H1 (cell line): ENCODE results near the gene FCRL6. TPM values are rescaled to one million over a fixed set of nuclear protein-coding genes. Genes with fewer than 3 reads are reported as not detected.

ENCODE experiments used
- CTCF ChIA-PET: fragments of 300-600 bp; sonication (Branson Sonifier 250); formaldehyde crosslinking; loops from one replicate; lab custom pipeline; 2021; ENCODE audit not compliant: partially characterized antibody; lab: Charles Lee
- POLR2A ChIA-PET: fragments of 300-600 bp; sonication (Branson Sonifier 250); formaldehyde crosslinking; loops from one replicate; lab custom pipeline; 2021; ENCODE audit warnings: inconsistent platforms; ENCODE audit not compliant: partially characterized antibody; lab: Charles Lee
- DNase-seq, 2 experiments: peaks; one replicate each; pipeline versions ENCODE4 v3.0.0 to v3.0.0-alpha.2; 2010 to 2022; ENCODE audit warnings: low spot score in 2 of 2, low read depth in 1 of 2, mixed read lengths in 1 of 2
- FAIRE-seq: peaks from 2 replicates; lab custom pipeline; 2011; peaks lifted over from hg19 to GRCh38; lab: Jason Lieb, UNC
- H2AFZ ChIP-seq: 2 replicates; pipeline ENCODE4 v1.8.1; 2012; ENCODE audit warnings: low read length, inconsistent platforms
- H2AK5ac ChIP-seq: 2 replicates; pipeline ENCODE4 v1.6.1; 2013; ENCODE audit warnings: low read depth, low read length
- H2BK120ac ChIP-seq: replicated peaks from 2 replicates; pipeline ENCODE3; 2013; ENCODE audit warnings: low read depth, low read length, inconsistent platforms
- H2BK12ac ChIP-seq: 2 replicates; pipeline ENCODE4 v1.6.1; 2013; ENCODE audit warnings: low read depth, low read length
- H2BK15ac ChIP-seq: 2 replicates; pipeline ENCODE4 v1.6.1; 2013; ENCODE audit warnings: low read length
- H2BK20ac ChIP-seq: 2 replicates; pipeline ENCODE4 v1.6.1; 2013; ENCODE audit warnings: low read length
- H2BK5ac ChIP-seq: 2 replicates; pipeline ENCODE4 v1.6.1; 2013; ENCODE audit warnings: low read depth, low read length
- H3K14ac ChIP-seq: 2 replicates; pipeline ENCODE4 v1.6.1; 2013; ENCODE audit warnings: inconsistent platforms; ENCODE audit not compliant: insufficient read length
- H3K18ac ChIP-seq: 2 replicates; pipeline ENCODE4 v1.6.1; 2013; ENCODE audit warnings: low read length; ENCODE audit errors: extremely low read depth
- H3K23ac ChIP-seq: 2 replicates; pipeline ENCODE4 v1.6.1; 2013; ENCODE audit warnings: inconsistent platforms; ENCODE audit not compliant: insufficient read length
- H3K23me2 ChIP-seq: 2 replicates; pipeline ENCODE4 v1.6.1; 2013; ENCODE audit warnings: low read depth, low read length
- H3K27ac ChIP-seq: 2 replicates; pipeline ENCODE4 v1.6.1; 2011; ENCODE audit warnings: low read depth, low read length, inconsistent platforms
- H3K27me3 ChIP-seq, 4 experiments: replicated peaks in 1 of 4; 1 replicate in 1 of 4; 2 replicates in 3 of 4; pipeline versions ENCODE4 v1.6.1 to v1.8.1; 2011 to 2013; ENCODE audit warnings: low read length in 3 of 4, mild to moderate bottlenecking in 3 of 4, inconsistent platforms in 2 of 4, mixed read lengths in 2 of 4, moderate library complexity in 1 of 4; ENCODE audit not compliant: control insufficient read depth in 3 of 4, insufficient read depth in 3 of 4; ENCODE audit errors: extremely low read depth in 1 of 4
- H3K36me3 ChIP-seq, 4 experiments: 2 replicates each; pipeline versions ENCODE4 v1.6.1 to v1.8.1; 2011 to 2013; ENCODE audit warnings: mild to moderate bottlenecking in 4 of 4, low read length in 3 of 4, moderate library complexity in 2 of 4, control low read depth in 1 of 4, inconsistent platforms in 1 of 4; ENCODE audit not compliant: insufficient read depth in 4 of 4, control insufficient read depth in 2 of 4
- H3K4ac ChIP-seq: replicated peaks from 2 replicates; pipeline ENCODE3; 2013; ENCODE audit warnings: low read length, low read depth, mixed read lengths, inconsistent platforms; ENCODE audit not compliant: insufficient read length
- H3K4me1 ChIP-seq, 4 experiments: replicated peaks in 1 of 4; 1 replicate in 1 of 4; 2 replicates in 3 of 4; pipeline versions ENCODE4 v1.6.1 to v1.8.1; 2011 to 2013; ENCODE audit warnings: low read length in 3 of 4, inconsistent platforms in 2 of 4, mixed read lengths in 1 of 4; ENCODE audit not compliant: insufficient read depth in 4 of 4, control insufficient read depth in 3 of 4
- H3K4me2 ChIP-seq, 2 experiments: 2 replicates each; pipeline versions ENCODE4 v1.6.1 to v1.8.1; 2011 to 2013; ENCODE audit warnings: low read depth in 2 of 2, low read length in 2 of 2, control low read depth in 1 of 2, inconsistent platforms in 1 of 2, mild to moderate bottlenecking in 1 of 2; ENCODE audit not compliant: insufficient read depth in 1 of 2
- H3K4me3 ChIP-seq, 4 experiments: fragments of 200-600, 300-600 bp in 1 of 4; sonication (generic), shearing (Covaris generic), sonication (Bioruptor Twin) in 1 of 4; 2 replicates each; pipeline versions ENCODE4 v1.5.1 to v1.8.1; 2011 to 2016; ENCODE audit warnings: low read length in 4 of 4, low read depth in 3 of 4, control low read depth in 2 of 4, inconsistent platforms in 2 of 4, mild to moderate bottlenecking in 2 of 4, mixed read lengths in 1 of 4, moderate library complexity in 1 of 4; ENCODE audit not compliant: insufficient read depth in 2 of 4; ENCODE audit errors: extremely low read depth in 1 of 4
- H3K56ac ChIP-seq: replicated peaks from 2 replicates; pipeline ENCODE3; 2013; ENCODE audit warnings: low read depth, mild to moderate bottlenecking, mixed read lengths, low read length, inconsistent platforms; ENCODE audit not compliant: insufficient read length
- H3K79me1 ChIP-seq: 2 replicates; pipeline ENCODE4 v1.6.1; 2013; ENCODE audit warnings: low read depth, low read length, control low read depth
- H3K79me2 ChIP-seq, 2 experiments: 2 replicates each; pipeline versions ENCODE4 v1.6.1 to v1.8.1; 2012 to 2013; ENCODE audit warnings: low read length in 2 of 2, mild to moderate bottlenecking in 2 of 2, inconsistent platforms in 1 of 2; ENCODE audit not compliant: insufficient read depth in 2 of 2, control insufficient read depth in 1 of 2
- H3K9ac ChIP-seq, 4 experiments: replicated peaks in 1 of 4; 1 replicate in 1 of 4; 2 replicates in 3 of 4; pipeline versions ENCODE4 v1.6.1 to v1.8.1; 2011 to 2013; ENCODE audit warnings: low read depth in 3 of 4, low read length in 3 of 4, control low read depth in 2 of 4, mild to moderate bottlenecking in 2 of 4, moderate library complexity in 2 of 4, inconsistent platforms in 1 of 4; ENCODE audit errors: extremely low read depth in 1 of 4
- H3K9me3 ChIP-seq, 2 experiments: 2 replicates each; pipeline versions ENCODE4 v1.6.1 to v1.8.1; 2012 to 2013; ENCODE audit warnings: mild to moderate bottlenecking in 2 of 2, moderate library complexity in 2 of 2, control low read depth in 1 of 2, inconsistent platforms in 1 of 2, low read depth in 1 of 2, low read length in 1 of 2, mixed read lengths in 1 of 2; ENCODE audit not compliant: insufficient read depth in 2 of 2
- H4K20me1 ChIP-seq, 2 experiments: replicated peaks in 1 of 2; 2 replicates each; pipeline versions ENCODE3 to v1.8.1; 2011 to 2013; ENCODE audit warnings: inconsistent platforms in 2 of 2, low read length in 2 of 2, mild to moderate bottlenecking in 1 of 2; ENCODE audit not compliant: insufficient read depth in 2 of 2, control insufficient read depth in 1 of 2
- H4K5ac ChIP-seq: 2 replicates; pipeline ENCODE4 v1.6.1; 2013; ENCODE audit warnings: low read length, low read depth, mixed read lengths, inconsistent platforms; ENCODE audit not compliant: insufficient read length
- H4K8ac ChIP-seq: 2 replicates; pipeline ENCODE4 v1.8.0; 2013; ENCODE audit warnings: mild to moderate bottlenecking, moderate library complexity, low read length, inconsistent platforms; ENCODE audit not compliant: insufficient read depth; ENCODE audit errors: extremely low read depth
- H4K91ac ChIP-seq: replicated peaks from 2 replicates; pipeline ENCODE3; 2013; ENCODE audit warnings: low read length, mixed read lengths, inconsistent platforms; ENCODE audit not compliant: insufficient read length
- BRCA1 ChIP-seq: IDR thresholded peaks from 2 replicates; pipeline ENCODE4 v1.6.1; 2012; ENCODE audit warnings: low read depth, low read length, improper control_type of control experiment
- CBX5 ChIP-seq: fragments of 300-800, 300-1000 bp; sonication (generic); IDR thresholded peaks from 2 replicates; pipeline ENCODE4 v1.7.1; 2016; ENCODE audit warnings: antibody characterized with exemption, low read length, low read depth
- WGBS, 2 experiments: shearing (Covaris generic) in 1 of 2; methylation state at CpG; one replicate each; pipeline versions ENCODE4 v1.1.6 to v1.1.7; 2013 to 2015; ENCODE audit warnings: low lambda C conversion rate in 2 of 2, mixed read lengths in 2 of 2, inconsistent platforms in 1 of 2, low coverage in 1 of 2, missing lambda C conversion rate in 1 of 2; ENCODE audit not compliant: insufficient replicate concordance in 2 of 2, insufficient coverage in 1 of 2, insufficient read length in 1 of 2; ENCODE audit errors: extremely low coverage in 1 of 2, missing lambda C conversion rate in 1 of 2; 5-methylcytosine and 5-hydroxymethylcytosine counted together
- polyA plus RNA-seq, 7 experiments: library from polyadenylated mRNA; depleted of rRNA in 3 of 7; stranded (reverse) in 5 of 7; unstranded in 2 of 7; fragments of >200 nt in 5 of 7; fragments of 200-250 nt in 2 of 7; gene quantifications; 1 replicate in 5 of 7; 2 replicates in 1 of 7; 4 replicates in 1 of 7; pipeline versions ENCODE4 v1.2.1 to v1.2.3, GENCODE V29; 2011 to 2013; ENCODE audit warnings: missing spikeins in 2 of 7, mixed read lengths in 2 of 7
- total RNA-seq: library from RNA; stranded (reverse); fragmentation: NEBNext Ultra II Directional; extraction: Animal tissue kit (Norgen Biotek cat#: 25700); gene quantifications from 2 replicates; pipeline ENCODE4 v1.2.1, GENCODE V29; 2021
- TF ChIP-seq, protein P1 (sequence below), 3 experiments: IDR thresholded peaks; 1 replicate in 2 of 3; 2 replicates in 1 of 3; pipeline versions ENCODE4 v1.5.1 to v1.6.1; 2011; ENCODE audit warnings: low read length in 3 of 3, mild to moderate bottlenecking in 3 of 3, inconsistent platforms in 2 of 3, low read depth in 1 of 3, moderate library complexity in 1 of 3; ENCODE audit not compliant: insufficient read depth in 1 of 3; ENCODE audit errors: control extremely low read depth in 1 of 3

FCRL6 gene
- total and polyA plus RNA-seq, 2 of the 8 experiments (the other 6 are each of a cell fraction or from before 2014, with no cell fraction given): not detected

DNA sequence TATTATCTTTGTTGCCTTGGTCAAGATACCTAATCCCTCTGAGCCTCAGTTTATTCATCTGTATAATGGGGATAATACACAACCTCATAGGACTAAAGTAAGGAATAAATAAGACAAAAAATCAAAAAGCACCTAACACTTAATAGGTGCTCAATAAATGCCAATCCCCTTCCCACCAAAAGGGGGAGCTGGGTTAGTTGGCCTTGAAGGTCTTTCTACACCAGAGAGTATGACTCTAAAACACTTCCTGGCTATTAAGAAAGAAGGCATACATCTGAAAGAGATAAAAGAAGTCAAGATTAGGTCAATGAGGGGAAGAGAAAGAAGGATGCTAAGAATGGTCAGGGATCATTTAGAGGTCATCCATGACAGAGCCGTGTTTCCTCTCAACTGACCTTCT is 49.2 kb downstream of the FCRL6 start:
- Histone ChIP-seq H3K9me3 (no peaks in the 10 kb centered on the region; a peak in 1 of 4 replicates), H3K27ac (no peak overlapping the region), H3K23me2 (peaks cover 10% of the 10 kb centered on the region; the same call in 1 of the 2 replicates), H2BK12ac (no peak overlapping the region), H2AK5ac (no peak overlapping the region), H2BK15ac (no peak overlapping the region), H3K4me2 (no peak overlapping the region), H3K4me1 (no peaks in the 10 kb centered on the region), H3K14ac (no peak overlapping the region), H2BK120ac (no peak overlapping the region), H3K36me3 (no peaks in the 10 kb centered on the region), H4K8ac (no peak overlapping the region), H4K20me1 (peaks cover 0 to 2% of the 10 kb centered on the region in 2 experiments), H4K91ac (no peak overlapping the region), H3K23ac (no peak overlapping the region), H2AFZ (no peak overlapping the region), H3K4ac (no peak overlapping the region), H3K9ac (no peak overlapping the region), H4K5ac (no peak overlapping the region), H3K18ac (no peak overlapping the region), H3K4me3 (no peak overlapping the region), H3K27me3 (peaks cover 7 to 32% (median 24%) of the 10 kb centered on the region in 4 experiments), H2BK5ac (no peak overlapping the region), H3K56ac (no peak overlapping the region), H3K79me1 (no peaks in the 10 kb centered on the region), H3K79me2 (no peaks in the 10 kb centered on the region), H2BK20ac (no peak overlapping the region)
- 75% methylated on average over 1 of the region's 1 CpG; no CpG with 5 or more reads in 1 of the 2 experiments for WGBS, 2 experiments
- TF ChIP-seq CBX5 (no peak), BRCA1 (no peak)
- TF ChIP-seq, protein P1, sequence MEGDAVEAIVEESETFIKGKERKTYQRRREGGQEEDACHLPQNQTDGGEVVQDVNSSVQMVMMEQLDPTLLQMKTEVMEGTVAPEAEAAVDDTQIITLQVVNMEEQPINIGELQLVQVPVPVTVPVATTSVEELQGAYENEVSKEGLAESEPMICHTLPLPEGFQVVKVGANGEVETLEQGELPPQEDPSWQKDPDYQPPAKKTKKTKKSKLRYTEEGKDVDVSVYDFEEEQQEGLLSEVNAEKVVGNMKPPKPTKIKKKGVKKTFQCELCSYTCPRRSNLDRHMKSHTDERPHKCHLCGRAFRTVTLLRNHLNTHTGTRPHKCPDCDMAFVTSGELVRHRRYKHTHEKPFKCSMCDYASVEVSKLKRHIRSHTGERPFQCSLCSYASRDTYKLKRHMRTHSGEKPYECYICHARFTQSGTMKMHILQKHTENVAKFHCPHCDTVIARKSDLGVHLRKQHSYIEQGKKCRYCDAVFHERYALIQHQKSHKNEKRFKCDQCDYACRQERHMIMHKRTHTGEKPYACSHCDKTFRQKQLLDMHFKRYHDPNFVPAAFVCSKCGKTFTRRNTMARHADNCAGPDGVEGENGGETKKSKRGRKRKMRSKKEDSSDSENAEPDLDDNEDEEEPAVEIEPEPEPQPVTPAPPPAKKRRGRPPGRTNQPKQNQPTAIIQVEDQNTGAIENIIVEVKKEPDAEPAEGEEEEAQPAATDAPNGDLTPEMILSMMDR (IDR thresholded peaks at IDR 0.05; ENCODE audit: control extremely low read depth in 1 of 3, insufficient read depth in 1 of 3, low read depth in 1 of 3, low read length in 3 of 3): peak in 2 of 3 experiments; percentile 5 to 51; a peak in 2 of 4 replicates
- FAIRE-seq (no peak), DNase-seq (no peak)
- CTCF ChIA-PET: interaction anchor here (0.7 to 8.4 kb wide), 23 partner anchors 10 to 180 kb away, joined by 3 to 107 read pairs (median 4); partner anchors contain the start of genes FCRL6, PIGM, SLAMF8 and VSIG8
- POLR2A ChIA-PET: interaction anchor here (1.3 kb wide), 1 partner anchor 20 kb away, joined by 3 read pairs; no protein-coding TSS in a partner anchor
